ENCODE data around the gene OSTF1.

The OSTF1 gene

DNA sequence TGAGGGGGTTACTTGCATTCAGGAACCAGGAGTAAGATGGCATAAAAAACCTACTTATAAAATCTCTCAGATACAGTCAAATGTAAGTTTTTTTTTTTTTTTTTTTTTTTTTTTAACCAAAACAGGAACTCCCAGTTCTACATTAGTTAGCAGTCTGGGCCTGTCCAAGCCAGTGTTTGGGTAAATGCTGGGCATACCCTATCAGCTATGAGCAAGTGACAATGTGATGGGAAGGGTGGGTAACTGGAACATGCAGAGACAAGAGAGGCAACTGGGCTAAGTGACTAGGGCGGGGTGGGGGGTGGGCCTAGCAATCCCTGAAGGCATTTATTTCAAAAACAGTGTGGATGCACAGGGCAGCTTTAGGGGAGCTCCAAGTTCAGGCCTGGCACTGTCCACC, 2.7 kb upstream of the OSTF1 start:
- DNase-seq: no peak

DNA sequence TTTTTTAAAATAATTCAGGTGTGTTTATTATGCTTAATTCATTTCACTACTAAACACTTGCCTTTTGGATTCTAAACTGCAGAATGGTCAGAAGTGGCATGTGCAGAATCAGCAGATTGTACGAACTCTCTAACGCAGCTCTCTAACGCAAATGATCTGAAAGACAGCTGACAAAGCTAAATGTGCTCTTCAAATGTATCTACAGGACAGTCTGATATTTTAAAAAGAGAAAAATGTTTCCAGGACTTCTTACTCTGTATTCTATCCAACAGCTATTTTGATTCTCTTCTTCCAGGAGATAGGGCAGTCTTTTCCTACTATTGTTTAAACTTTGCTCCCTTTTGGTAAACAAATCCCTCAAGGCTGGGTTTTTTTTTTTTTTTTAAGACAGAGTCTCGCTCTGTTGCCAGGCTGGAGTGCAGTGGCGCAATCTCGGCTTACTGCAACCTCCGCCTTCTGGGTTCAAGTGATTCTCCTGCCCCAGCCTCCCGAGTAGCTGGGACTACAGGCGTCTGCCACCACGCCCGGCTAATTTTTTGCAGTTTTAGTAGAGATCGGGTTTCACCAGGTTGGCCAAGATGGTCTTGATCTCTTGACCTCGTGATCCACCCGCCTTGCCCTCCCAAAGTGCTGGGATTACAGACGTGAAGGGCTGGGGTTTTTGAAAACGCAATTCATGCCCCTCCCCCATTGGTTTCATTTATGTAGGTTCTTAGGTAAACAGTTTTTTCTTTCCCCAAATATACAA, 1.6 kb upstream of the OSTF1 start:
- DNase-seq: no peak

DNA sequence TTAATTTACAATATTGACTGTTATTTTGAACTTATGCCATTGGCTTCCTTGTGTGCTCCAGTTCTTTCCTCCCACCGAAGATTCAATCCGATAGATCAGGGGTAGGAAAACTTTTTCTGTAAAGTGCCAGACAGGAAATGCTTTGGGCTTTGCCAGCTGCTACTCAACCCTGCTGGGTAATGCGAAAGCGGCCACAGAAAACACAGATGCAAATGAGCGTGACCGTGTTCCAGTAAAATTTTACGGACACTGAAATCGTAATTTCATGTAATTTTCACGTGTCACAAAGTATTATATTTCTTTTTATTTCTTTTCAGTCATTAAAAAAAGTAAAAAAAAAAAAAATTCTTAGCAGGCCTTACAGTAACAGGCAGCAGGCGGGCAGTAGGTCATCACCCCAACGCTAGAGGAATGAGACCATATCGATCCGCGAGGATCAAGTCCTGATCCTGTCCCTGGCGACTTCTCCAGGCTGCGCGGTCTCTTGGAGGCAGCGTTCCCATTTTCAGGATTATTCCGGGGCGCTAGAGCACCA, 958 bp upstream of the OSTF1 start:
- DNase-seq: no peak

DNA sequence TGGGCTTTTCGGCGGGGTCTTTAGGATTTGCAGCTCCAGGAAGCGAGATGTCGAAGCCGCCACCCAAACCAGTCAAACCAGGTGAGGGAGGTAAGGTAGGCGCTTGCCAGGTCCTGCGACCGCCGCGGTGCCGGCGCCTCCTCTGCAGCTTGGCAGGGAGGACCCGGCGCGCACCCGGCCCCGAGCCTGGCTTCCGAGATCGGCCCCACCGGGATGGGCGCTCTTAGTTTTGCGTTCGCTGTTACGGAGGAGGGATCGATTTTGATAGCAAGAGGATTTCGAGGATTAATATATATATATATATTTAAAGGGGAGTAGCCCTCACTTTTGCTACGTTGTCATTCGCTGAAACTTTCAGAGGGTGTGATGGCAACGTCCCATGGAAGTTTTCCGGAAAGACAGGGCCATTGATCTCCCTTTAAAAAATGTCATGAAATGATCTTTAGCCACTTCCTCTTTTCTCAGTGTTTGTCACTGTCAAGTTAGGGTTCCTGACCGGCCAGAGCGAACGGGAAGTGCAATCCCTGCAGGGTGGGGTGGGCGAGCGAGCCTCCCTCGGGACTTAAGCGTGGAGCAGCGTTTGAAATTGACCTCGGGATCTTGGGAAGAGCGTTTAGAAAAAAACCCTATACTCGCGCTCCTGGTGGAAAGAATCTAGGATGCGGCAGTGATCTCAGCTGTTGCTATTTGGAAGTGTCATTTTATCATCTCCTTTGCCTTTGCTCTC, 495 bp downstream of the OSTF1 start:
- no peak for DNase-seq

DNA sequence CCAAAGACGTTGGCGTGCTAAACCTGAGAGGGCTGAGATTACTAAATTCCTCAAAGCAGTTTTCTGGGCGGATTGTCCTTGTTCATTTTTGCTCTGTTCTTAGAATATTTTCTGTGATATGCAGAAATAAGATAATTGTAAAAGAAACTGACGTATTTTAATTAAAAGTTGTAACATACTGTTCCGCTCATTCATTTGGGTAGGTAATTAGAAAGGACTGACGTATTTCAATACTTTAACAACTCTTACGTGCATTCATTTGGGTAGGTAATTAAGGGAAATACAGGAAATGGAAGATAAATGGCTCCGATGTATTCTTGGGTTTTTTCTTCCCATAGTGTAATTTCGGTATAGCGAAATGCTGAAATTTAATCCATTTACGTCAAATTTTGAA, 1.1 kb downstream of the OSTF1 start:
- no peak for DNase-seq

DNA sequence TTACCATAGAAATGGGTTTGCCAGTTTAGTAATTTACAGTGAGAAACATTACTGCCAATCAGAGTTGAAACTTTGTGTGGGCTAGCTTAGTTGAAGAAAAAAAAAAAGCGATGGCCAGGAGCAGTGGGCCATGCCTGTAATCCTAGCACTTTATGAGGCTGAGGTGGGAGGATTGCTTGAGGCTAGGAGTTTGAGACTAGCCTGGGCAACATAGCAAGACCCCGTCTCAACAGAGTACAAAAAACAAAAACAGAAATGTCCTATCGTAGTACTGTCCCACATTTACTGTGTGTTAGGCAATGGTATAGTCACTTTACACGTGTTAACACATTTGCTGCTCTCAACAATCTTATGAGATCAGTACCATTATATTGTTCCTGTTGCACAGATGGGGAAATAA, 2.3 kb downstream of the OSTF1 start:
- DNase-seq: no peak

DNA sequence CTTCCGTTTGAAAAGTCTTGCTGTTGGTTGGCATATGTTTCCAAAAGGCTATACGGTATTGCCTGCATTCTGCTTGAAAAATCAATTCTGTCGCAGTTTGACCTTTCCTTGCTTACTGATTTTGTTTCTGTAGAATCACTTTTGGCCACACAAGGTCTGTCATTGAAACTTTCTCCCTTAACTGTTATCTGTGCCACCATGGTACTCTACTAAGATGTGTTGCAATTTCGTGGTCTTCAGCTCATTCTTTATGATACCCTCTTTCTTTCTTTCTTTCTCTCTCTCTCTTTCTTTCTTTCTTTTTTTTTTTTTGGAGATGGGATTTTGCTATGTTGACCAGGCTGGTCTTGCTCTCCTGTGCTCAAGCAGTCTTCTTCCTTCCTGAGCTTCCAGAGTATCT, 4.5 kb downstream of the OSTF1 start:
- no peak for DNase-seq

GRCh38 chr9:75096796-75097195, 8.5 kb downstream of the OSTF1 start:
- DNase-seq: no peak

GRCh38 chr9:75101004-75101588, 12.8 kb downstream of the OSTF1 start:
- DNase-seq: no peak

DNA sequence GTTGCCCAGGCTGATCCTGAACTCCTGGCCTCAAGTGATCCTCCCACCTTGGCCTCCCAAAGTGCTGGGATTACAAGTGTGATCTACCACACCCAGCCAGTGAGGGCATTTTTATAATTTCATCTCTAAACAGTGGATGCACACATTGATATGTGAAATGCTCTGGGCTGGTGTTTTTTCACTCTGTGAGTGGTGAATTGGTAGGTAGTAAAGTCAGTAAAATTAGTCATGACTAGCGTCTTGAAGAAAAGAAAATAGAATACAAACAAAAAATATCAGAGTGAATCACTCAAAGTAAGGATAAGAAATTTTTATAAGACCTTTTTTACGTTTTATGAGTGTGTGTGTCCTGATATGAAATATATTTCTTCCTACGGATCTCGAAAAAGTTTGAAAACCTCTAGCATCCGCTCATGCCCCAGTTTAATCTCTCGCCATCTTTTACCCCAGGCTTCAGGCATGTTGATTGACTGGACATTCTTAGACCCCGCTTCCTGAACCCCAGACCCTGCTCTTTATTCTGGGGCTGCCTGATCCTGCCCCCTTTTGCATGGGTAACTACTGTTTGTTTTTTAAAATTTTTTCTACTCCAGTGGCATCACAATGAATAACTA, 14.0 kb downstream of the OSTF1 start:
- DNase-seq: no peak

GRCh38 chr9:75104607-75105006, 16.3 kb downstream of the OSTF1 start:
- no peak for DNase-seq

DNA sequence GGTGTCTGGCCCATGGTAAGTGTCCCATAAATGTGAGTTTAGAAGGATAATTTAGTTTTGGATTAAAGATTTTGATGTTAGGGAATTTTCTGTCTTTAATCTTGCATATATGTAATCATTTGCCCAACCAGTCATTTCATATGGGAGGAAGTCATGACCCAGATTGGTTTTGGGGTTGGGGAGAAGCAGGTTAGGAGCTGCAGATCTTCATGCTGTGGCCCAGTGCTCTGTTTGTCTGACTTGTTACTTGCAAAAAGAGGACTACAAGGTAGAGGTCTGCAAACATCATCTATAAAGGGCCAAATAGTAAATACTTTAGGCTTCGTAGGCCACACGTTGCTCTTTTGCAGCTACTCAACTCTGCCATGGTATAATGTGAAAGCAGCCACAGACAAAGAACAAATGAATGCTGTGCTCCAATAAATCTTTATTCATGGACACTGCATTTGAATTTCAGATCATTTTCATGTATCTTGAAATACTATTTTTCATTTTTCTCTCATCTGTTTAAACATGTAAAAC, 16.8 kb downstream of the OSTF1 start:
- no peak for DNase-seq

- DNase-seq: no peak
Measured at GRCh38 chr9:75105841-75106240, 17.5 kb downstream of the OSTF1 start.

- no peak for DNase-seq
Measured at GRCh38 chr9:75106857-75107256, 18.5 kb downstream of the OSTF1 start.

GRCh38 chr9:75108571-75108970, 20.3 kb downstream of the OSTF1 start:
- DNase-seq: no peak

DNA sequence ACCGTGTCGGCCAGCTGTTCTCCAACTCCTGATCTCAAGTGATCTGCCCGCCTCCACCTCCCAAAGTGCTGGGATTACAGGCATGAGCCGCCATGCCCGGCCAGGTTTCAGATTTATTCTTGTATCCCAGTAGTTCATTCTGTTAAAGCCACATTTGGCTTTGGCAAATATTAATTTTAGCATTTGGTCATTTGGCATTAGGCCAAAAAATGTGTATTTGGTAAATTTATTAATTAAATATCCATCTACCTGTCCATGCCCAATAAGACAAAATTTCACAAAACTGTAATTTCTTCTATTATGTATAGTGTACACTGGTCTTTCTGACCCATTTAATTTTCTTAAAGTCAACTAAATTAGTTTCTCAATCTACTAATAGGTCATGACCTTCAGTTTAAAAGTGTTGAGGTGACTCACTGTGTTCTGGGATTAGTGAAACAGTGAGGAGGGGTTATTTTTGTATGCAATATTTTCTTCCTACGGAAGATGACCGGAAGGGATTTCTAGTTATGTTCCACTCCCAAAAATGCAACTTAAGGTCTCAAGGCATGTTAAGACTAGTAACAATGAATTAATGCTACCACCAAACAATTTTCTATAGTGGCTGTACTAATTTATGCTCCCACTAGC, 21.0 kb downstream of the OSTF1 start:
- no peak for DNase-seq

GRCh38 chr9:75111019-75111622, 22.8 kb downstream of the OSTF1 start:
- DNase-seq: no peak

DNA sequence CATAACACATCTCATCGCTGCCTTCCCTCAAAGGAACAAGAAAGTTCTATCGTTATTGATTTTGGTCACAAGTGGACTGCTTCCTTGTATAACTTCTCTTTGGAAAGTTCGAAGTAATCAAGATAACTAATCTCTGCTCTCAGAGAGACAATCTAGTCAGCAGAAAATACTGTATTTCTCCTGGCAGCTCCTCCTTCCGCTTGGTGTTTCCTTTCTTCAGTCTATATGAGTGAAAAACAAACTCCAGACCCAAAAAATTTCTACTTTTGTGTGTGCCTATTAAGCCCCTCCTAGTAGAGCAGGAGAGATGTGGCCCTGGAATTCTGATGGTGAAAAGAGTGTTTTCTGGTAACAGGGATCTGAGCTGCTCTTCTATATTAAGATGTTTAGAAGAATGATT, 24.5 kb downstream of the OSTF1 start:
- DNase-seq: no peak

DNA sequence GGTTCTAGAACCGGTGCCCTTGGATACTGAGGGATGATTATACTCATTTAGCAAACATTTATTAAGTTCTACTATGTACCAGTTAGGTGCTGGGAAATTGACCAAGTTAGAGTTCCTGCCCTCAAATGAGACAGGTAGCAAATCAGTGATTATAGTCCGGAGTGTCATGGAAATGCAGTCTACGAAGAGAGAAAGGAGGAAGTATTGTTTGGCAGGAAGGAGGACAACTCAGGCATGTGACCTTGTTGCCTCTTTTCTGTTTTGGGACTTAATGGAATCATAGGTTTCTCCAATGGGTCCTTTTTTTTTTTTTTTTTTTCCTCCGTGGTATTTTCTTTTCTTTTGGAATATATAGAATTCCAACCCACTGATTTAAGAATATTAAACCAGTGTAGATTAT, 28.0 kb downstream of the OSTF1 start:
- DNase-seq: no peak

- no peak for DNase-seq
Measured at GRCh38 chr9:75117564-75117963, 29.2 kb downstream of the OSTF1 start.

- DNase-seq: no peak
Measured at GRCh38 chr9:75120686-75121085, 32.4 kb downstream of the OSTF1 start.

GRCh38 chr9:75121914-75122558, 33.7 kb downstream of the OSTF1 start:
- no peak for DNase-seq

Measured in NCI-H446 (cell line).